GM21723 (cell line): ENCODE data around the gene ANKS6.

Source experiments
- ATAC-seq: cut with Tn5 transposase; IDR thresholded peaks from one replicate; pipeline ENCODE4 v1.9.1; 2021; ENCODE audit warnings: mild to moderate bottlenecking, moderate library complexity; ENCODE audit not compliant: unreplicated experiment

Gene ANKS6

GRCh38 chr9:98796364-98797101 lies at the start of gene ANKS6:
TSS of gene ANKS6 (minus strand) at chr9:98796555. CDS start at chr9:98796491, 64 bp downstream.
- peak; percentile 91 for ATAC-seq

- ATAC-seq: no peak
Measured at GRCh38 chr9:98846081-98846480, 49.7 kb upstream of the ANKS6 start.

- ATAC-seq: no peak
Measured at GRCh38 chr9:98842510-98842909, 46.2 kb upstream of the ANKS6 start.

- ATAC-seq: no peak
Measured at GRCh38 chr9:98839724-98840123, 43.4 kb upstream of the ANKS6 start.

- ATAC-seq: no peak
Measured at GRCh38 chr9:98838868-98839565, 42.7 kb upstream of the ANKS6 start.

GRCh38 chr9:98838155-98838867 lies 42.0 kb upstream of the ANKS6 start:
- ATAC-seq: no peak

GRCh38 chr9:98837516-98837915 lies 41.2 kb upstream of the ANKS6 start:
- no peak for ATAC-seq

GRCh38 chr9:98836206-98836605 lies 39.9 kb upstream of the ANKS6 start:
- ATAC-seq: no peak

GRCh38 chr9:98834386-98834785 lies 38.0 kb upstream of the ANKS6 start:
- ATAC-seq: no peak

GRCh38 chr9:98833090-98833956 lies 37.0 kb upstream of the ANKS6 start:
- ATAC-seq: no peak

GRCh38 chr9:98832768-98833089 lies 36.4 kb upstream of the ANKS6 start:
- no peak for ATAC-seq

- no peak for ATAC-seq
Measured at GRCh38 chr9:98831696-98832095, 35.3 kb upstream of the ANKS6 start.

GRCh38 chr9:98830554-98830953 lies 34.2 kb upstream of the ANKS6 start:
- ATAC-seq: no peak

GRCh38 chr9:98829766-98830165 lies 33.4 kb upstream of the ANKS6 start:
- no peak for ATAC-seq

- ATAC-seq: no peak
Measured at GRCh38 chr9:98826716-98827115, 30.4 kb upstream of the ANKS6 start.

GRCh38 chr9:98825414-98825813 lies 29.1 kb upstream of the ANKS6 start:
- no peak for ATAC-seq

- ATAC-seq: no peak
Measured at GRCh38 chr9:98823666-98824334, 27.4 kb upstream of the ANKS6 start.

- no peak for ATAC-seq
Measured at GRCh38 chr9:98822661-98823060, 26.3 kb upstream of the ANKS6 start.

- no peak for ATAC-seq
Measured at GRCh38 chr9:98821831-98822230, 25.5 kb upstream of the ANKS6 start.

- ATAC-seq: no peak
Measured at GRCh38 chr9:98819231-98819630, 22.9 kb upstream of the ANKS6 start.
